ENCODE data around the gene DLGAP1.

DNA sequence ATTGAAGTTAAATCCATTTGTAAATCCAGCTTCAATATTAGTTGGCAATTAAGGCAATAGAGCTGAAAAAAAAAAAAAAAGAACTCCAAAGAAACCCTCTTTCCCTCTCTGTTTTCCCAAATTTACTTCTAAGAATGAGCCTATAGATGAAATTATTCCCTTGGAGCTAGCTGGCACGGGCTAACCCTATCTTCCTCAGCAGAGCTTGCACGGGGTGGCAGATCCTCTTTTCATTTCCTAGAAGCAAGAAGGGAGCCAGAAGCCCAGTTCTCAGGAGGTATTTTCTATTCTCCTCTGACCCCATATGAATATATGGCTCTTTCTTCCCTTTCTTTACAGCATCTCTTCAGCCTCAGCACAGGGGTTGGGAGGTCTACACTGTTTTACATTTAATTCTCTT, 579.1 kb downstream of the DLGAP1 start:
- TF ChIP-seq EZH2phosphoT487 (IDR thresholded peaks at IDR 0.05; ENCODE audit: borderline replicate concordance, low read depth) (no peak), RAD21 (IDR thresholded peaks at IDR 0.05; ENCODE audit: low read length) (no peak), CTCF (IDR thresholded peaks at IDR 0.05) (no peak), MXI1 (IDR thresholded peaks at IDR 0.05; ENCODE audit: low read depth, low read length) (no peak), POLR2AphosphoS5 (IDR thresholded peaks at IDR 0.05; ENCODE audit: low read depth, low read length) (no peak), RFX5 (IDR thresholded peaks at IDR 0.05; ENCODE audit: low read length) (no peak), FOSL2 (IDR thresholded peaks at IDR 0.05; ENCODE audit: borderline replicate concordance, low read depth) (no peak), CHD2 (IDR thresholded peaks at IDR 0.05; ENCODE audit: low read length, partially characterized antibody) (no peak)
- TF ChIP-seq, protein P1, sequence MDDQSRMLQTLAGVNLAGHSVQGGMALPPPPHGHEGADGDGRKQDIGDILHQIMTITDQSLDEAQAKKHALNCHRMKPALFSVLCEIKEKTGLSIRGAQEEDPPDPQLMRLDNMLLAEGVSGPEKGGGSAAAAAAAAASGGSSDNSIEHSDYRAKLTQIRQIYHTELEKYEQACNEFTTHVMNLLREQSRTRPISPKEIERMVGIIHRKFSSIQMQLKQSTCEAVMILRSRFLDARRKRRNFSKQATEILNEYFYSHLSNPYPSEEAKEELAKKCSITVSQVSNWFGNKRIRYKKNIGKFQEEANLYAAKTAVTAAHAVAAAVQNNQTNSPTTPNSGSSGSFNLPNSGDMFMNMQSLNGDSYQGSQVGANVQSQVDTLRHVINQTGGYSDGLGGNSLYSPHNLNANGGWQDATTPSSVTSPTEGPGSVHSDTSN (IDR thresholded peaks at IDR 0.05), result no peak
- TF ChIP-seq, protein P2, sequence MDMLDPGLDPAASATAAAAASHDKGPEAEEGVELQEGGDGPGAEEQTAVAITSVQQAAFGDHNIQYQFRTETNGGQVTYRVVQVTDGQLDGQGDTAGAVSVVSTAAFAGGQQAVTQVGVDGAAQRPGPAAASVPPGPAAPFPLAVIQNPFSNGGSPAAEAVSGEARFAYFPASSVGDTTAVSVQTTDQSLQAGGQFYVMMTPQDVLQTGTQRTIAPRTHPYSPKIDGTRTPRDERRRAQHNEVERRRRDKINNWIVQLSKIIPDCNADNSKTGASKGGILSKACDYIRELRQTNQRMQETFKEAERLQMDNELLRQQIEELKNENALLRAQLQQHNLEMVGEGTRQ (IDR thresholded peaks at IDR 0.05; ENCODE audit: borderline replicate concordance, low read depth, low read length), result no peak
